NAMALWA (cell line): ENCODE measurements around the gene CIAO2B.
"Not testable (repeated sequence)": the region's sequence is repeated elsewhere in the genome, so short reads cannot be mapped to it uniquely, and the experiment has no call there.

Source experiments
- DNase-seq: peaks from one replicate; pipeline ENCODE4 v3.0.0-alpha.2; 2015; ENCODE audit warnings: low spot score

Gene CIAO2B

DNA sequence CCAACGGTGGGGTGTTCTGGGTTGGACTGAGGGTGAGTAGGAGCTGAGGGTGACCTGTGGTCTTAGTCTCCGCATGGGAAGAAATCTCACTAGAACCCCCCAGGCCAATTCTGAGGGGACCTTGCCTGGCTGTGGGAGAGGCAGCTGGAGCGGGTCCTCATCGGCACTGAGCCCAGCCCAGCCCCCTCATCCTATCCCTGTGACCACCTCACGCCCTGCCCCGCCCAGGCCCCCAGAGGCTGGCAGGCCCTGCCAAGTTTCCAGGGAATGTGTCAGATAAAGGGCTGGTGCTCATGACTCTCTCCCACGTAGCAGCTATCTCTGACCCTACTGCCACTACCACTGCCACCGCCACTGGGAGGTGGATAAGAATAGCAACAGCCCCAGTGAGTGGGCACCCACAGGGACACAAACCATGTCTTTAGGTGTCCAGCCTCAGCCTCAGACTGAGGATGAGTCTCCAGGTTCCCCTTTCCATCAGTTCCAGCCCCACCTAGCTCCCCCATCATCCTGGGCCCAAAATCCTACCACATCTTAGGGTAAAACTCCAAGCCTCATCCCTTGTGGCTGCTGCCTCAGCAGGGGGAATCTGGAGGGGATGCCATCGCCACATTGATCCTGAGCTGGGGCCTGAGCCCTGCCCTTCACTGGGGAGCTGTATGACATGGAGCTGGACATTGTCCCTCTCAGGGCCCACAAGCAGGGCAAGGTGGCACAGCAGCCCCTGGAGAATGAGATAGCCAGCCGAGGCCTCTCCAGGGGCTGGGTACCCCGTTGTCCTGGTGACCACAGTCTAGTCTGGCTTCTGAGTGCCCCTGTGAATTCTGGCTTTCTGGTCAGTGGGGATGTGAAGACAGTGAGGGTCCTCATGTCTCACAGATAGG, 30.4 kb downstream of the CIAO2B start:
- DNase-seq: no peak

DNA sequence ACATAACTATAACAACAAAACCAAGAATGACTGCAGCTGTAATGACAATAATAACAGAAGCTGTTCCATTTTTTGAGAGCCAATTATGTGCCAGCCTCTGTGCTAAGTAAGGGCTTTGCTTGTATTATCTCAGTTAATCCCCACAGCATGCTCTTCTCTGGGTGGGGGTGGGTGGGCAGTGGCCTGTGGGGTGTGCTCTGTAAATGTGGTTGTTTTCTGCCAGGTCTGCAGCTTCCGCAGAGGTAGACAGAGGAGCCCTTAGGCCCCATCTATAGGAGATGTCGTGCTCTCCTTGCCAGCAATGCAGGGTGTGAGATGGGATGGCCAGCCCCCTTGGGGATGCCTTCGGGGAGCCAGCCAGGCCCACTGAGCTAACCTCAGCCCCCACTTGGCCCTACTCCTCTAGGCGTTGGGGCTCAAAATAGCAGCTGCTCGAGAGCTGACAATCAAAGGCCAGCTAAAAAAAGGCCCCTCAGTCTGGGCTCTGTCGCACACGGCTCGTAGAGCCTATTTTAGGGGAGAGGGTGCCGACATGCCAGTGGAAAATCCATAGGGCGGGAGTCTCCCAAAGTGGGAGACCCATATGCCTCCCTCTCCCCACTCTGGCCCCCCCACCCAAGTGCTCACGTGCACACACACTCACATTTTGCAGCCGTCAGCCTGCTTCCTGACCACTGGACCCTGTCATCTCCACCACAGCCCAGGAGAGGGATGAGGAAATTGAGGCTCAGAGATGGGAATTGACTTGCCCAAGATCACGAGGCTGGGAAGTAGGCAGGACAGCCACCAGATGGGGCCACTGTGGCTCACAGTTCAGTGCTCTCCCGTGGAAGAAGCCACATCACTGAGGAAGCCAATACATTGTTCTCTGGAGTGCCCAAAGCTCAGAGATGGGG, 31.3 kb downstream of the CIAO2B start:
- DNase-seq: no peak

DNA sequence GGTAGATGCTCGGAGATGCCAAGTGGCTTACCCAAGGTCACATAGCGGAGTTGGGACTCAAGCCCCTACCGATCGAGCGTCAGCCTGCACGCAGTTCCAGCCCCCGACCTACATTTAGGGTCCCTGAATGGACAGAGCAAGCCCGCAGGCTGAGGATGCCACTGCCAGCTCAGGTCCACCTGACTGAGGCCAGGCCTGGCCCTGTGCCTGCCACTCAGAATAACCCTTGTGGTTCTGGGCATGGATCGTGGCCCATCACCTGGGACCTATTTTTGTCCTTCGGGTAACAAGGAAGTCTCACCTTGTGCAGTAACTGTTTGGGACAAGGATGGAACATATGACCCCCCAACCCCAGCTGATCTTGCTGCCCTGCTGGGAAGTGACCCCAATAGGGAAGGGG, 32.6 kb downstream of the CIAO2B start:
- DNase-seq: no peak

DNA sequence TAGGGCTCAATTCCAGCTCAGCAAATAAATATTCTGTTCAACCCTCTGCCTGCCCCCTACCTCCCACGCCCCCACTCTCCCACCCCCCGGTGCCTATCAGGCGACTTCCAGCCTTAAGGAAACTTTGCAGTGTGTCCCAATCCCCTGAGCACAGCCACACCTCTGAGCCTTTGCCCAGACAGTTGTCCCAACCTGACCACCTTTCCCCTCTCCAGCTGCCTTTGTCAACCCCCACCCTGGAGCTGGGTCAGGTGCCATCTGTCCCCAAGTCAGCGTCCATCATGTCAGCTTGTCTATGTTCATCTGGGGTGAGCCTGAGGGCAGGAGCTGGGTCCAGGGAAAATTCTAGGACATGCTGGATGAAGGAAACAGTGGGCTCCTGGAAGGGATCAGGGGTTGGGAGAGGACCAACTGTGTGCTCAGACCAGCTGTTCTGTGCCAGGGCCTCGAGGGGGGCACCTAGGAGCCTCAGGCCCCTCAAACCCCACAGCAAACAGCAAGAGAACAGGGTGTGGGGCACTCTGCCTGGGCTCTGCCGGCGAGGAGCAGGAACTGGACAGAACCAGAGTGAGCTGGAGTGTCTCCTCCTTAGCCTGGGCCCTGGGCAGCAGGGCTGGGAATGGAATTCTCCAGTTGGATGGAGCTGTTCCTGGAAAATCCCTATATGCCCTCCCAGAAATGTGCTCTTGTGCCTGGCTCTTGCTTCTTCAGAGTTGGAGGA, 33.3 kb downstream of the CIAO2B start:
- no peak for DNase-seq

DNA sequence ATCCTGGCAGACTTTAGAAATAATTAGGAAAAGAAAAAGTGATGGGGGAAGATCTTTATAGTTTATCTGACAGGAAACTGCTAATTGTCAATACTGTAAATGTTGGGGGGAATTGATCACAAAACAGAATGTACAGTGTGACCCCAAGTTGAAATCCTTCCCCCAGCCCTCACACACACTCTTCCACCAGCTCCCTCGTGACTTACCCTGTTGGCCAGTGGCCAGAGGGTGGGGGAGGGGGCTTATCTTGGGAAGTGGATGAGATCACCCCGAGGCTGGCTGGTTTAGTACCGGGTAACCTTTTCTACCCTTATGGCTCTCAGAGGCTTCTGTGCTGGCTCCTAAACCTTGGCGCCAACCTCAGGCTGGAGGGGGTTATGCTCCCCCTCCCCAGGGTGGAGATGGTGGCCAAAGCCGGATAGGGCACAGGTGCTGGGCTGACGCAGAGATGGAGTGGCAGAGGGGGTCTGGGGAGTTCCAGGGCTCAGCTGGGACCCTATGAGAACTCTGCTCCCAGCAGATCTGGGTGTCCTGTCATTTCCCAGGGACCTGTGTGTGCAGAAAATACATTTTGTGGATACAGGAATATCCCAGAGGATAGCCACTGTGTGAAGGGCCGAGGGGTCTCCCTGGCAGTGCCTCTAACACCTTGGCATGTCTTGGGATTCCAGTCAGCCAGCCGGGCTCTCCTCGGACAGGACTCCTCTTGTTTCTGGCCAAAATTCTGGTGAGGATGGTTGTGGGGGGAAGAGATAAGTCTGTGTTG, 34.1 kb downstream of the CIAO2B start:
- no peak for DNase-seq

DNA sequence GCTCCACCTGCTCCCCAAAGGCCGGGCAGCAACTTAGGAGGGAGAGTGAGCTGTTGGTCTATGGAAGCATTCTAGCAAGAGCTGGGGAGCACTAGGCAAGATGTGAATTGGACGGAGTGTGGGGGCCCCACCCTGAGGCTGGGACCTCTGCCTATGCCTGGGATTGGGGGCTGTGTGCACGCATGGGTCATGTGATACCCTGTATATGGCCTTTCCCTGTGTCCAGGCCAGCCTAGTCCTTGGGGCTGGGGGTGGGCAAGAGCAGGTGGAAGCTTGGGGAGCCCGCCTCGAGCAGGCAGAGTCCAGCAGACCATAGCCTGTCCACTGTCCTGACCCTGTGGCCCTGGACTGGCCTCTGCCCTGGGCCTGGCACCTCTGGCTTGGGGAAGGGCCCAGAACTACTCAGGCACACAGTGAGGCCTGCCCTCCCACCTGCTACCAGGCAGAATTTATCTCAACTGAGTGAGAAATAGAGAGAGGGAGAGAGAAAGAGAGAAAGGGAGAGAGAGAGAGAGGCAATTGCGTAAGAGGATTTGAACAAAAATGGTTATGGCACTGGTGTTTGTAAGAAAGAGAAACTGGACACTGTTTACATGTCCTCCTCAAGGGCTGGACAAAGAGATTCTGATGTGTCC, 34.8 kb downstream of the CIAO2B start:
- DNase-seq: no peak

DNA sequence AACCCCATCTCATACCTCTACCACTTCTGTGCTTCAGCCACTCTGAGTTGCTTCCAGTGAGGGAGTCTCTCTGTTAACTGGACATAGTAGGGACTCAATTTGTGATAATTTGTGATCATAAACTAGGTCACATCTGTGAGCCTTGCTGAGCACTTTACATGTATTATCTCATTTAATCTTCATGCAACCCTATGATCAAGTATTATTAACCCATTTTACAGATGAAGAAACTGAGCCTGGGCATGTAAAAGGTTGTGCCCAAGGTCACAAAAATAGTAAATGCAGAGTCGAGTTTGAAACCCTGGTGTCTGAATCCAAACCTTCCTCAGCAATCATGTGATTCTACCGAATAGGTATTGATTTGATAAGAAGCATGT, 35.3 kb downstream of the CIAO2B start:
- no peak for DNase-seq

DNA sequence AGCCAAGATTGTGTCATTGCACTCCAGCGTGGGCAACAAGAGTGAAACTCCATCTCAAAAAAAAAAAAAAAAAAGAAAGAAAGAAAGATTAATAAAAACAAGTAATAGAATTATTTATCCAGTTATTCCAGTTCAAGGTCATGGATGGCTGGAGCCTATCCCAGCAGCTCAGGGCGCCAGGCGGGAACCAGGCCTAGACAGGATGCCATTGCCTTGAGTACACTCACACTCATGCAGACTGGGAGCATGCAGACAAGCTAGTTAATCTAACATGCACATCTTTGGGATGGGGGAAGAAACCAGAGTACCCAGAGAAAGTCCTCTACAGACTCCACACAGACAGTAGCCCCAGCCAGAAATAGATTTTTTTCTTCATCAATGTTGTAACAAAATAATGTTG, 36.0 kb downstream of the CIAO2B start:
- no peak for DNase-seq

DNA sequence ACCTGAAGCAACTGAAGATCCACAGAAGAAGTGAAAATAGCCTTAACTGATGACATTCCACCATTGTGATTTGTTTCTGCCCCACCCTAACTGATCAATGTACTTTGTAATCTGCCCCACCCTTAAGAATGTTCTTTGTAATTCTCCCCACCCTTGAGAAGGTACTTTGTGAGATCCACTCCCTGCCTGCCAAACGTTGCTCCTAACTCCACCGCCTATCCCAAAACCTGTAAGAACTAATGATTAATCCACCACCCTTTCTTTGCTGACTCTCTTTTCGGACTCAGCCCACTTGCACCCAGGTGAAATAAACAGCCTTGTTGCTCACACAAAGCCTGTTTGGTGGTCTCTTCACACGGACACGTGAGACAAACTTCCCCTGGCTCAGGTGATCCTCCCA, 37.5 kb downstream of the CIAO2B start:
- DNase-seq: not testable (repeated sequence)

DNA sequence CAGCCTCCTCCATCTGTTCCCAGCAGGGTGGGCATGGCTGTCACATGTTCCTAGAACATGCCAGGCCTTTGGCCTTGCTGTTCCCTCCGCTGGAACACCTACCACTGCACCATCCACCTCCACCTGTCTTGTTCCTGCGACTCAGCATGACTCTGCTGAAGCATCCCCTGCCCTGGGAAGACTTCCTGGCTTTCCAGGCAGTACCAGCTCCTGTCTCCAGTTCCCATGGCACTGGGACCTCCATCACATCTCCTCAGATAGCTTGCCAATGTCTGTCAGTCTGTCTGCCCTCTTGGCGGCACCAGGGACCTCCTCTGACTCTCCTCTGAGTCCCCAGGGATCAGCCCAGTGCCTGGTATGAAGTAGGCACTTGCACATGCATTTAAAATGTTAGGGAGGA, 38.2 kb downstream of the CIAO2B start:
- DNase-seq: no peak

DNA sequence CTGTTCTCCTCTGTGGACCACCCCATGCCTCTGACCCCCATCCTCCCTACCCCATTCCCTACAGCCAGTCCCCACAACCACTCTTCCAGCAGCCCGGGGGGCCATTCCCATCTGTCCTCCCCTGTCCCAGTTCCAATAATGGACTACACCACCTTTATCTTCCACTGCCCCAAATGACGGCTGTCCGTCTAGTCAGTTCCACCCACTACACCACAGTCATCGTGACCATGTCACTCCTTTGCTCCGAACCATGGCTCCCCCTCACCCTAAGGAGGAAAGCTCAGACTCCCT, 38.6 kb downstream of the CIAO2B start:
- DNase-seq: no peak

DNA sequence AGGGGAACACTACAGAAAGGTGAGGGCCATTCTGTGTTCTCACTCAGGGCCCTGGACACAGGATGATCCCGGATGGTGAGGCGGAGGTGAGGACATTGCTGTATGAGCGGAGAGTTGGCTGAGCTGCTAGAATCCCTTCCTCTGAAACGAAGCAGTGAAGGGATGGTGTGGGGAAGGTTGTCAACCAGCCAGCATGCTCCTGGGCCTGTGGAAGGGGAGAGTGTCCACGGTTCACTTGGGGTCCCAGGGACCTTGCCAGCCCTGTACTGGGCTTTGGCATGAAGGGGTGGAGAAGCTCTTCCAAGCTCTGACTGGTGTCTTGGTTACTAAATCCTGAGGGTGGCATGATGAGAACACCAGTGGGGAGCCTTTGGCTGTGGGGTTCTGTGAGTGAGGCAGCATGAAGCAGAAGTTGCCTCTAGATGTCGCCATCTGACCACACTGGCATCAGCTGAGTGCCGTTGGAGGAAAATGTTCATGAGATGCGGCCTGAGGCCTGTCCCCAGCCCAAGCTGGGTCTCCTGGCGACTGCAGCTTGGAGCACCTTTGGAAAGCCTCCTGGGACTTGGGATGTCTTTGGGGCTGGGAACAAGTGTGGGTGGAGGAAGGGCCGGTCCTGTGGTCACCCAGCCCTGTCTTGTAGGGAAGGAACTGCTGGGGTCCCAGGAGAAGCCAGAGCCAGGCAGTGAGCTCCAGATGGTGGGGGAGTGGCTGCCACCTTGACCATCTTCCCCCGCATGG, 39.1 kb downstream of the CIAO2B start:
- DNase-seq: peak; percentile 79

DNA sequence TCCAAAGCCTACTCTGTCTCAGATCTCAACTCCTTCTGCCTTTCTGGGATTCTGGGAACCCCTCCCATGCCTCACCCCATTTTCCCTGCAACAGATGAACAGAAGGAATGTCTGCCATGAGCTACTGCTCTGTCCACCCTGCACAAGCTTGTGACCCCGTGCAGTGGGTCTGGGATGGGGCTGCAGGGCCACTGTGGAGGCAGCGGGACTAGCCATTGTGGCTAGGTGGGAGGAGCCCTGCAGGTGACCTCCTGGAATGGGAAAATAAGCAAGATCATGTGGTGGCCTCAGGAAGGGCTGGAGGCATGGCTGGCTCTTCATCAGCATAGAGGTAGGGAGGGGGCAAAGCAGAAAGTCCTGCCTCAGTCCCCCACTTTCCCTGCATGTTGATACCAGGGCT, 40.1 kb downstream of the CIAO2B start:
- no peak for DNase-seq

DNA sequence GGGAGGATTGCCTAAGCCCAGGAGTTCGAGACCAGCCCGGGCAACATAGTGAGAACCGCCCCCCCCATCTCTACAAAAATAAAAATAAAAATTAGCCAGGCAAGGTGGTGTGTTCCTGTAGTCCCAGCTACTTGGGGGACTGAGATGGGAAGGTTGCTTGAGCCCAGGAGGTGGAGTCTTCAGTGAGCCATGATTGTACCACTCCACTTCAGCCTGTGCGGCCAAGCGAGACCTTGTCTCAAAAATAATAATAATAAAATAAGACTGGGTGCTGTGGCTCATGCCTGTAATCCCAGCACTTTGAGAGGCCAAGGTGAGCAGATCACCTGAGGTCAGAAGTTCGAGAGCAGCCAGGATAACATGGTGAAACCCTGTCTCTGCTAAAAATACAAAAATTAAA, 42.4 kb downstream of the CIAO2B start:
- DNase-seq: no peak

DNA sequence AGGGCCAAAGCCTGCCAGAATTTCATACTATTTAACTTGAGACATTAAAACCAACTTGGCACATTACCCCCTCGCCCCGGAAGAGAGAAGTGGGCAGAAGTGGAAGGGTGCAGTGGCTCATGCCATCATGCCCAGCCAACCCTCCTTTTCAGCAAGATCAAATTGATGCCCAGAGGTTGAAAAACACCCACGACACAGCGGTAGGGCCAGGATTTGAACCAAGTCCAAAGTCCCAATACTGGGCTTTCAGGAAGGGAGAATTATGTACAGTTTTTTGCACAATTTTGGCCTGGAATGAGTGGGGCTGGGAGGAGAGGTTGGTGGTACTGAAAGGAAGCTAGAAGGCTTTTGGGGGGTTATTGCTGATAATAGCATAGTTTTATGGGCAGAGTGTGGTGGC, 42.8 kb downstream of the CIAO2B start:
- DNase-seq: no peak

DNA sequence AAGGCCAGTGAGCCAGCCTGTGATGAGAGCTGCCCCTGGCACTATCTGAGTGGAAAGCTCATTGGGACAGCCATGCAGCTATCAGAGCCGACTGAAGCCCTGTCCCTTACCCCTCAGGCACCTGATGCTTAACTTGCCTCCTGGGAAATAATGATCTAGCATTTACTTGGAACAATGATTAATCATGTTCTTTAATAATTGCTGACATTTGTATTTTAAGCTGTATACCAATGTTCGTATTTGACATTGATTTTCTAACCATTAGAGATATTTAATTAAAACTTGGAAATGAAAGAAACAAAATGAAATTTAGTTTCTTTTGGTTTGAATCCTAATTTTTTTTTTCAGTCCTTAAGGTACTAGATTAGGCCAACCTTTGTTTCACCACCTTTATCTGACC, 43.4 kb downstream of the CIAO2B start:
- no peak for DNase-seq

DNA sequence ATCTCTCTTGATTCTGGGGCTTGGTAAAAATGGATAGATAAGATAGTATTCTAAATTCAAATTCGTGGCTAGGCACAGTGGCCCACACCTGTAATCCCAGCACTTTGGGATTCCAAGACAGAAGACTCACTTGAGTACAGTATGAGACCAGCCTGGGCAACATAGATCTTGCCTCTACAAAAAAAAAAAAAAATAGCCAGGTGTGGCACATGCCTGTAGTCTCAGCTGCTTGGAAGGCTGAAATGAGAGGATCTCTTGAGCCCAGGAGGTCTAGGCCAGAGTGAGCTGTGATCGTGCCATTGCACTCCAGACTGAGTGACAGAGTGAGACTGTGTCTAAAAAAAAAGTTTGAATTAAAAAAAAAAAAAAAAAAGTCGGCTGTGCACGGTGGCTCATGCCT, 44.6 kb downstream of the CIAO2B start:
- no peak for DNase-seq

DNA sequence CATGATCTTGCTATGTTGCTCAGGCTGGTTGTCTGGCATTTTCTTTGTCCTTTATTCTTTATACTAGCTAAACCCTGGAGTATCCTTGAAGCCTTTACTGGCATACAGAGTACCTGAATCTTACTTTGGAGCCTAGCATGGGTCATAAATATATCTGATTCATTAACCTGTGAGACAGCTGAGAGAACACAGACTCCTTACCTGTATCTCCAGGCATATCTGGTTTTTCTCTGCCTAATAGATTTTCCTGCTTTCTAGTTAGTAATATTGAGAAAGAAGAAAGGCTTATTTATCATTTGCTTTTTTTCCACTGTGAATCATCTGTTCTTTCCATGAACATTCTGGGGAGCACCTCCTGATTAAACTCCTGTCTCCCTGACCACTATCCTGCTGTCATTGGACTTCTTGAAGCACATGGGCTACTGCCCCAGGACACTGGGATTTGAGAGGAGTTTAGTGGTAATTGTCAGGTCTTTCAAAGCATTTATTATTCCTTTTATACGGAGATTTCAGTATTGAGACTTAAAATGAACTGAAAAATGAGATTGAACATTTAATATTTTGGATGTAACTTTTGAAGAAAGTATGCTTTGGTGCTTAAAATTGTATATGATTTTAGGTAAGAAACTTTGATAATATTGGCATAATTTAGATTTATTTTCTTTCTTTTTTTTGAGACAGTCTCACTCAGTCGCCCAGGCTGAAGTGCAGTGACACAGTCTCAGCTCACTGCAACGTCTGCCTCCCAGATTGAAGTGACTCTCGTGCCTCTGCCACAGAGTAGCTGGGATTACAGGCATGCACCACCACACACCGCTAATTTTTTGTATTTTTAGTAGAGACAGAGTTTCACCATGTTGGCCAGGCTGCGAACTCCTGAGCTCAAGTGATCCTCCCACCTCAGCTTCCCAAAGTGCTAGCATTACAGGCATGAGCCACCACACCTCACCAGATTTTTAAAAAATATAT, 45.3 kb downstream of the CIAO2B start:
- no peak for DNase-seq

DNA sequence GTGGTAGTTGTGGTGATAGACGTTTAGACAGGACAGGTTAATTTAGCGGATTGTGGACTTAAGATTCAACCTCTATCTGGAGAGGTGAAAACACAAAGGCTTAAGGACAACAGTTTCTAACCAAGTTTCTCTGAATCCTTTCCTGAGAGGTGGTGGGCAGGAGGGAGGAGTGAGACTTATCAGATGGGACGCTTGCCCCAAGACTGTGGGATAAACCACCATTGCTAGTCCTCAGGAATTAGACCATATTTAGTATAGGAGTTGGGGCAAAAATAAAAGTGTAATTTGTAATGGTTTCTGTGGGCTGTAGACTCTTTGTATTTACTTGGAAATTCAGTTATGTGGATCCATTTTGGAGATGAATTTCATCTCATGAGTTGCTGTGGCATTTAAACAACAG, 47.3 kb downstream of the CIAO2B start:
- no peak for DNase-seq

DNA sequence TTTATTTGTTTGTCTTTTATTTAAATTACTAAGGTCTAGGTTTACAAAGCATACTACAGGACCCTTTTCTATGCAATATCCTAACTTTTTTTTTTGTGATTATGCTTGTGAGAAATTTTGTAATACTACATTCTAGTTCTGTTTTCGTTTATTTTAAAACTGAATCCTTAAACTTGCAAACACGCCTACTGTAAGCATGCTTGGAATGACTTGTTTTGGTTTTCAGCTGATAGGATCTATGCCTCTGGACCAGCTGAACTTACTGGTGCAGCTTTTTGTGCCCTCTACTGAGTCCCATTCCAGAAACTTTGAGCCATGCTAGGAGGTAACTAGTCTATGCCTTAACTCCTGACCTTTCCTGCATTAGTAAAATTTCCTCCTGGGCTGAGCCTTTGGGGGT, 47.9 kb downstream of the CIAO2B start:
- DNase-seq: no peak
